ENCODE data around the gene KRTAP12-4.
"Not testable (repeated sequence)": the region's sequence is repeated elsewhere in the genome, so short reads cannot be mapped to it uniquely, and the experiment has no call there.

Gene KRTAP12-4

DNA sequence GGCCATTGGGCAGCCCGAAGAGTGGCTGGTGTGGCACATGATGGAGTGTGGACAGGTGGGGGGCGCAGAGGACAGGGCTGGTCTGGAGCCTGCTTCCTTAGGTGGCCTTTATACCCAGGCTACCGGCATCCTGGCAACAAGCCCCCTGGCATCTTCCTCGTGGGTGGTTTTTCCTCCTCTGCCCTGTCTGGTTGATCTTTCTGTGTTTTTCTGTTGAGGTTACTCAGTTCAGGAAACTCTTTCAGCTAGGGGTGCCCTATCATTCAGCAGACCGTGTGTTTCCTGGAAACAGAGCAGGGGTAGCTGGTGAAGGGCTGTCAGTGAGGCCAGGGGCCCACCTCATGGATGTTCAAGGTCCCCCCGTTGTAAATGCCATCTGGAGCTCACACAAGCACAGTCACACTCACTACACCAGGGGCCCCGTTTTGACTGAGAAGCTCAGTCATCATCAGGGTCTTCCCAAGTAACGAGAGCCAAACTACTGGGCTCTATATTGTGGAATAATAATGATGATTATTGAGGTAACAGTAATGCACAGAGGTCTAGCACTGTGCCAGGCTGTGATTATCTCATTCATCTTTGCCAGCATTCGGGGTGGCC, at the start of gene KRTAP12-4:
Gene KRTAP12-4 (minus strand): TSS at position 84 of the 600 bp plus-strand sequence. CDS start 45 bp downstream, at position 39.
- Histone ChIP-seq H3K4me3 (no peak within 1 kb of the TSS), H3K27ac (peak within 1 kb of the TSS in 2 of 21 experiments; percentile 39 to 58)

GRCh38 chr21:44703731-44704635, 49.5 kb upstream of the KRTAP12-4 start:
- Histone ChIP-seq H3K27ac (no peak overlapping the region), H3K4me3 (no peak overlapping the region)

GRCh38 chr21:44702973-44703730, 48.7 kb upstream of the KRTAP12-4 start:
- Histone ChIP-seq H3K27ac (no peak overlapping the region), H3K4me3 (no peak overlapping the region)

GRCh38 chr21:44702111-44702972, 47.9 kb upstream of the KRTAP12-4 start:
- no peak overlapping the region for H3K4me3 ChIP-seq
- H3K27ac ChIP-seq: no peak overlapping the region

DNA sequence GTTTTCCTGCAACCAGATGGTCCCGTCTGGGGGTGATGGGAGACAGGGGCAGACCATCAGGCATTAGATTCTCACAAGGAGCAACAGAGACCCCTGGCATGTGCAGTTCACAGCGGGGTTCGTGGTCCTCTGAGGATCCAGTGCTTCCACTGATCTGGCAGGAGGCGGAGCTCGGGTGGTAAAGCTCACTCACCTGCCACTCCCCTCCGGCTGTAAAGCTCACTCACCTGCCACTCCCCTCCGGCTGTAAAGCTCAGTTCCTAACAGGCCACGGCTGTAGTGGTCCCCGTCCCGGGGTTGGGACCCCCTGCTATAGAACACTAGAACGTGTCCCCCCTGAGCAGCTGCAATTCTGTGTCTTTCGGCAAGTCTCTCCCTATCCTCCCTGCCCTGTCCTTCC, 47.1 kb upstream of the KRTAP12-4 start:
- Histone ChIP-seq H3K4me3 (no peak overlapping the region), H3K27ac (no peak overlapping the region)

GRCh38 chr21:44701023-44701400, 46.6 kb upstream of the KRTAP12-4 start:
- no peak overlapping the region for H3K27ac ChIP-seq
- H3K4me3 ChIP-seq: no peak overlapping the region

GRCh38 chr21:44700101-44701022, 45.9 kb upstream of the KRTAP12-4 start:
- H3K27ac ChIP-seq: no peak overlapping the region

DNA sequence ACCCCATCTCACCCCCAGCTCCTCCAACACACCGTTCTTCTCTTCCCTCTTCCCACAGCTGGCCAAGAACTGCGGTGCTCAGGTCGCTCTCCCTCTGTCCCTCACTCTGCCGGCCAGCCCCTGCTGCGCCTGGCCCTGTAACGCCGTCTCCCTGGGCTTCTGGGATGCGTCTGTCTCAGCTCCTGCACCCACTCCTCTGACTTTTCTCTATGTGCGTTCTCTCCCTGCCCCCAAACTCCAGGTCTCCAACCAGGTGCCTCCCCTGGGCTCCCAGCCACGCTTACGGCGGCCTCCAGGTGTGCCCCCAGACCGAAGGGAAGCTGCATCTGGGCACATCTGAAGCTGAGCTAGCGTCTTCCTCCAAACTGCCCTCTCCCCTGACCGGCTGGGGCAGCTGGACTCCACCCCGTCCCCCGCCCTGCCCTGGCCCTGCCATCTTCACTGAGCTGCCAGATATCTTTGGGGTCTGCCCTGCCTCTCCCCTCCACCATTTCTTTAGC, 45.1 kb upstream of the KRTAP12-4 start:
- no peak overlapping the region for H3K4me3 ChIP-seq
- no peak overlapping the region for H3K27ac ChIP-seq

More at GRCh38 chr21:44700101-44701022, 45.9 kb upstream of the KRTAP12-4 start:
- H3K4me3 ChIP-seq: no peak overlapping the region

GRCh38 chr21:44697811-44698734, 43.6 kb upstream of the KRTAP12-4 start:
- no peak overlapping the region for H3K4me3 ChIP-seq
- H3K27ac ChIP-seq: no peak overlapping the region

- H3K27ac ChIP-seq, H3K4me3 ChIP-seq: not testable (repeated sequence)
Observed at GRCh38 chr21:44697172-44697810, 42.8 kb upstream of the KRTAP12-4 start, which contains the start of gene KRTAP10-12. TSS of gene KRTAP10-12 (plus strand) at chr21:44697172. CDS start at chr21:44697202, 30 bp downstream.

GRCh38 chr21:44696572-44696971, 42.1 kb upstream of the KRTAP12-4 start:
- H3K4me3 ChIP-seq: no peak overlapping the region
- H3K27ac ChIP-seq: no peak overlapping the region

- Histone ChIP-seq H3K27ac (no peak overlapping the region), H3K4me3 (no peak overlapping the region)
Observed at GRCh38 chr21:44695641-44696040, 41.2 kb upstream of the KRTAP12-4 start.

- Histone ChIP-seq H3K4me3 (no peak overlapping the region), H3K27ac (no peak overlapping the region)
Observed at GRCh38 chr21:44695184-44695583, 40.7 kb upstream of the KRTAP12-4 start.

DNA sequence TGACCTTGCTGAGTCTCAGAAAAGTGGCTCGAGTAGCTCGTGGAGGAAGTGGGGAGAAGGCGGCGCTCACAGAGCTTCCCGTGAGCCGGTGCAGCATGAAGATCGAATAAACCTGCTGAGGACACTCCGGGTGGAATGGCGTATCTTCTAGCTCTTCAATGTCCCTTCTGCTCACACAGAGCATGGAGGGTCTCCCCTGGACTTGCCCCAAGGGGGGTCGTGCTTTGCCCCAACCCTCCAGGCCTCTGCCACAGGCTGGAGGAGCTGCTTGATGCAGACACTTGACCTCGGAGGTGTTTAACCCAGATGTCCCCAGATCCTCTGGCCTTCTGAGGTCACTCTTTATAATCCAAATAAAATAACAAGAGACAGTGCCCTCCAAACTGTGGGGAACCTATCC, 40.3 kb upstream of the KRTAP12-4 start:
- H3K27ac ChIP-seq: no peak overlapping the region
- no peak overlapping the region for H3K4me3 ChIP-seq

DNA sequence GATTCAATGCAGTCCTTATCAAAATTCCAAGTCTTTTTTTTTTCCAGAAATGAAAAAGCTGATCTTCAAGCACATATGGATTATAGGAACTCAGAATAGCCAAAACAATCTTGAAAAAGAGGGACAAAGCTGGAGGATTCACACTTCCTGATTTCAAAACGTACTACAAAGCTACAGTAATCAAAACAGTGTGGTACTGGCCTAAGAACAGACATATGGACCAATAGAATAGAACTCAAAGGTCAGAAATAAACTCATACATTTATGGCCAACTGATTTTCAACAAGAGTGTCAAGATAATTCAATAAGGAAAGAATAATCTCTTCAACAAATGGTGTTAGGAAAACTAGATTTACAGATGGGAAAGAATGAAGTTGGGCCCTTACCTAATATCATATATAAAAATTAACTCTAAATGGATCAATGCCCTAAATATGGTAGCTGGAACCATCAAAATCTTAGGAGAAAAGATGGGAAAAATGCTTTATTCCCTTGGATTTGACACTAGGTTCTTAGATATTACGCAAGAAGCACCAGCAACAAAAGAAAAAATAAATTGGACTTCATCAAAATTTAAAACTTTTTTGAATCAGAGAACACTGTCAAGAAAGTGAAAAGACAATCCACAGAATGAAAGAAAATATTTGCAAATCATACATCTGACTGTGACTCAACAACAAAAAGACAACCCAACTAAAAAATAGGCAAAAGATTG, 38.5 kb upstream of the KRTAP12-4 start:
- Histone ChIP-seq H3K4me3 (no peak overlapping the region), H3K27ac (no peak overlapping the region)

DNA sequence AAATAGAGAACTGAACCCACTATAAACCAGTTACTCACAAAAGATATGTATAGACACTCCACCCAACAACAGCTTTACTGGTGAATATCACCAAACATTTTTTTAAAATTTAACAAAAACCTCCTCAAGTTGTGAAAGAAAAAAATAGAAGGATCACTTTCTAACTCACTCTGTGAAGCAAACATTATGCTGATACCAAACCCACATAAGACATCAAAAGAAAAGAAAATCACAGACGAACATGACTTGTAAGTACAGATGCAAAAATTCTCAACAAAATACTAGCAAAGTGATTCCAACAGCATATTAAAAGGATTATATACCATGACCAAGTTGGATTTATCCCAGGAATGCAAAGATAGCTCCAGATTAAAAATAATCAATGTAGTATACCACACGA, 37.2 kb upstream of the KRTAP12-4 start:
- no peak overlapping the region for H3K27ac ChIP-seq
- H3K4me3 ChIP-seq: no peak overlapping the region
